Measurements from ENCODE around the gene EHF.
"Not testable (repeated sequence)": the region's sequence is repeated elsewhere in the genome, so short reads cannot be mapped to it uniquely, and the experiment has no call there.

Gene EHF

DNA sequence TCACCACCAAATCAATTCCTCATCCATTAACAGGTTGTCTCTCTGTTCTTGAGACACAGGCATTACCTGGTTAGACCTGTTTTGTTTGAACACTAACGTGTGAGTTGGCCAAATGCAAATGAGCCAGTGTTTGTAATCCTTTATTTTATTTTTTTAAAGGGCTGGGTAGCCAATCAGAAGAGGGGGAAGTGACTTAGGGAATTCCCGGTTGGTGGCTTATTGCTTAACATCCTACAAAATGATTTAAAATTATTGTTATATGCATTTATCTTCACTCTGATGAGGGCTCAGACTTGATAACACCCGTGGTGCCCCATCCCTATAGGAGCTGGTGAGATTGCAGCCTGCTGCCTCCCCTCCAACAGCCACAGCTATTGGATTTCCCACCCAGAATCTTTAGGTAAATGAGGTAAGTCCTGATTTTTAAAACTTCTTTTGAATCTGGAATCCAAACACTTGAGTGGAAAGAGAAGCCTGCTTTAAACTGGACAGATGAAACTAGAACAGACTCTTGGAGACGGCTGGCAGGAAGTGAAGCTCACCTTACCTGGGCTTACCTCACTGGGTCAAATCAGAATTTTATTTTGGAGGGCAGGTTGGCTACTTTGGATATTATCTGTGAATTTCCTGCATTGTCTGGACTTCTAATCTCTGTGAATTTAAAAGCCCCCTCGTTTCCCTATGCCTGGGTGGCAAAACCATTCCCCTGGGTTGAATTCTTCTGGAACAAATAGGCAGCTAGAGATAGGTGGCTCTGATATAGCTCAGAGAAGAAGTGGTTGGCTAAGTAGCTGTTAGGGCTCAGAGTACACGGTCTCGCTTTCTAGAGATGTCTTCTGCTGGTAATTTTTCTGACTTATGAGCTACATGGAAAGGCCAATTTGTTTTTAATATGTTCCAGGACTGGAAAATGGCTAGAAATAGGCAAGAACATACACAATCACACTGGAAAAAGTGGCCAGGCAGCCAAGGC is at the start of gene EHF:
Gene EHF, plus strand, starts transcription at position 274 of the 973 bp plus-strand sequence. CDS start 21,538 bp downstream, outside the sequence.
- DNase-seq (ENCODE audit: low read depth) = no peak

DNA sequence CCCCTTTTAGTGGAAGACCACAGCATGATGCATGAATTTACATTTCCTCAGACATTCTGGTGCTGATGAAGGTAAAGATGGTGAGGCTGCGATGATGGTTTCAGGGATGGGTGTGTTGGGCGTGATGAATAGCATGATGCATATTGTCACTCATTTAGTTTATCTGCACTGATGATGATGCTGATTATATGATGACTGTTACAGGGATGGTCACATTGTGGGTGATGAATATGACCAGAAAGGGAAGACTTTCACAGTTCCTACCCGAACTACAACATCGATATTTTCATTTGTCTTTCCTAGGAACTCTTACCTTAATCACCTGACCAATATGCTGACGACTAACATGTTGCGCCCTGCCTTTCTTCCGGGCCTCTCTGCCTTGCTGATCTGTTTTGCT is 47.4 kb upstream of the EHF start:
- DNase-seq (ENCODE audit: low read depth) = no peak

DNA sequence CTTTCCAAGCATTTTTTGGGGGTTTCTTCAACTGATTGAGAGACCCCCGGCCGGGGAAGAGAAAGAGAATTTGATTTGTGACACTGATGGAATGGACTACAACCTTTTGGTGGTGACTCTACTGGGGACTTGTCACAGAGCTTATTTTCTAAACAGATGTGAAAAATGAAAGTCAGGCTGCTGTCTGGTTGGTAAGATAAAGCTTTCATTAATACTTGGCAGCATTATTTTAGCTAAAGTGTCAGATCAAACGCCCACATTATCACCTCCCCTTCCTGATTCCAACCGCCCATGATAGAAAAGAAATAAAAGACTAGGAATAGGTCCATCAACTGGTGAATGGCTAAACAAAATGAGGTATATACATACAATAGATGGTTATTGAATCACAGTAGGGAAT is 45.6 kb upstream of the EHF start:
- no peak for DNase-seq (ENCODE audit: low read depth)

DNA sequence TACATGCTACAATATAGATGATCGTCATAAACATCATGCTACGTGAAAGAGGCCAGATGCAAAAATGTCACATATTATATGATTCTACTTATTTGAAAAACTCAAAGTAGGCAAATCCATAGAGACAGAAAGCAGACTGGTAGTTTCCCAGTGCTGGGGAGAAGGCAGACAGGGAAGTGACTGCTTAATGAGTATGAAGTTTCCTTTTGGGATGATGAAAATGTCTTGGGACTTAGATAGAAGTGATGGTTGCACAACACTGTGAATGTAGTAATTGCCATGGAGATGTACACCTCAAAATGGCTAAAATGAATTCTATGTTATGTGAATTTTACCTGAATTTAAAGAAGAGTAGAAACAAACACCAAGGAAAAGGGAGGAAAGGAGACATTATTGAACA is 45.2 kb upstream of the EHF start:
- DNase-seq (ENCODE audit: low read depth) = no peak

DNA sequence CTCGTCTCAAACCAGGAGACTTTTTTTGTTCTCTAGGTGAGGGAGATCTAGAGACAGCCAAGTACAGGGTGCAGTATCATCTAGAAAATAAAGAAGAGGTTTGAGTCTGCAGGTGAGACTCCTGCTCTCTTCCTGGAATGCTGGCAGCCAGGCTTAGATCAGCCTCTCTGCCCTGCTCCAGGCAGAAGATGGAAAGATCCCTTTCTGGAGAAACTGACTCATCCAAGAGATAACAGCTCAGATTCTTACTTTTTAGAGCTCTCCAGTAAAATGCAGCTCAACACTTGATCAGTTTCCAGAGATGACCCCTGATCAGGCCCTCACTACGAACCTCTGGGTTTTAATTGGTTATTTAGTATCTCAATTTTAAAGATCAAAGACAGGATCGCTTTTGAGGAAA is 44.6 kb upstream of the EHF start:
- no peak for DNase-seq (ENCODE audit: low read depth)

DNA sequence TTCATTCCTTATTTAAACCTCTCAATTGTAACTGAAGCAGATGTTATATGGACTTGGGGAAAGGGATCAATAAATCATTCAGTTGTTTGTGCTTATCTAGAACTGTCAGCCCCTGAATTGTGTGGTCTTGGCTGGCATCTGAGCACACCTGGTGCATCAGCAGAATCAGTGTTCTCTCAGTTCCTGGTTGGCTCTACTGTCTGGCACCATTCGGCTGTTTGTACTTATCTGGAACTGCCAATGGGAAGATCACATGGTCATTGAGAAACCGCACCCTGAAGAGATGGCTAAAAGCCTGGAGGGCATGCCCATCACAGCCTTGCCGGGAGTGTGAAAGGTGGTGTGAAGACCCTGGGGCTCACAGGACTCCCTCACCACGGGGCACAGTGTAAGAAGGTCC is 37.1 kb upstream of the EHF start:
- no peak for DNase-seq (ENCODE audit: low read depth)

DNA sequence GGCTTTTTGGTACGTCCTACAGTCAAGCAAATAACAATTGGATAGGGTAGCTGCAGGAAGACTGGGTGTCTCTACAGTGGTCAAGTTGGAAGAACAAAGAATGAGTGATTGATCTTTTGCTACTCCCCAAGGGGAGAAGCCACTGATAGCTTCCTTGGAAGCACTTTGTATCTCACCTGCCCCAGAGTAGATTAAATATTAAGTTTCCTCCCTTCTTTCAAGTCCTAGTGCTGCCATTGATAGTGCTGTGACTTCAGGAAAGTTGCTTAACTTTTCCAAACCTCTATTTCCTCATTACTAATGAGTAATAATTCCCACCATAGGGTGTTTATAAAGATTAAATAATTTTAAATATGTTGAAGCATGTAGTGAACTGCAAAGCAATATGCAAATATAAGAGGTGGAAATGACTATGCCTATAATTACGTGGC is 35.6 kb upstream of the EHF start:
- no peak for DNase-seq (ENCODE audit: low read depth)

DNA sequence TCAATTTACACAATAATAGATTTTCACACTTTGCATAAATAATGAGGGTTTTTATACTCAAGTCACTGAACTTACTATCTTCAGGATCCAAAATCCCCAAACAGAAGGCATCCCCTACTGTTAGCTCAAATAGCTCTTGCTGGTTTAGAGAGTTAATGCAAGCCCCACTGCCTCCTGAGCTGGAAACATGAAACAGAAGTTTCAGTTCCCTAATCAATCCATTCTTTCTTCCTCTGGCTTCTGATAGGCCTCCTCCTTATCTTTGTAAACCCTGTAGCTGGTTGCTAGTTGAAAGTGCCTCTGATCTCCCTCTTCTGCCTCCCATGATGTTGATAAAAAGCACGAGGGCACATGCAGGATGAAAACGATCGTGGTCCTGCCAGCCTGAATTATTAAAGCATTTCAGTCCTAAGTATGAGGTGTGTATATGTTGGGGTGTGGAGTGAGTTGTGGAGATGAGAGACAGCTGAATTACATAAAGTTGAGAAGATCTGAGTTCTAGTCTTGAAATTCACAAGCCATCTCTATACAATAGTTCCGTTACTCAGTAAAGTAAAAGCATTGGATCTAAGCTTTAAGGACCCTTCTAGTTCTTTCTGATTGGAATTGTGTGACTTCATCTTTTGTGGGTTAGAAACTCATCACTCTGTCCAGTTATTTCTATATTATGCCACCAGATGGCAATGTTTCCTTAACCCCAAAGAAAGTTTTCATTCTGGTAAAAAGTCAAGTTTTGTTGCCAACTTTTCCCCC is 35.0 kb upstream of the EHF start:
- DNase-seq (ENCODE audit: low read depth) = no peak

DNA sequence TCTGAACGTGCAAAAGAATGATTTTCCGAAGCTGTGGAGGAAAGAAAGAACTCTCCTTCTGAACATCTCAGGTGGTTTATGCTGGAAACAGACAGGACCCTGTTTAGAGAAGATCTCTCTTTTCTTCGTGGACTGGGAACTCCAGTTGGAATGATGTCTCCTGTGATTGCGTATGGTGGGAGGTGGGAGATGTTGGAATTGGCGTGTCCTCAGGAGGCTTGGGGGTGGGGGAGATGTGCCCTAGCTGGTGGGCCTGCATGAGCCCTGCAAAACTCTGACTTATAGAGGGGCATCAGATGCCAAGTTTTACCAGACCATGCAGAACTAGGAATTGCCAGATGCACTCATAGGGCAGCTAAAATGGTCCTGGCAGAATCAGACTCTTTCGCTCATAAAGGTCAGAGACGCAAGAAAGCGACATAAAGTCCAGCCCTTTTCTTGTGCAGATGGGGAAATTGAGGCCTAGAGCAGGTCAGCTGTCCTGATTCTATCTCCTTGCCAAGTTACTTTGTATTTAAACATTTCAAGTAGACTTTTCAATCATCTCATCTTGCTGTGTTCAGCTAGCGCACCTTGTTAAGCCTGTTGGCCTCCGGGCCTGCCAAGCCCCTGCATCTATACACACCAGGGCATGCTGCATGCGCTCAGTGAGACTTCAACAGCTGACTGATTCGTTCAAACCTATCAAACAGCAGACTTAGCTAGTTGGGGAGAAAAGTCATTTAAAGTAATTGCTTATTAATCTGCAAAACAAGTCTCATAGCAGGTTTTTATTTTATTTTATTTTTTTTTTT is 34.2 kb upstream of the EHF start:
- DNase-seq (ENCODE audit: low read depth) = no peak

DNA sequence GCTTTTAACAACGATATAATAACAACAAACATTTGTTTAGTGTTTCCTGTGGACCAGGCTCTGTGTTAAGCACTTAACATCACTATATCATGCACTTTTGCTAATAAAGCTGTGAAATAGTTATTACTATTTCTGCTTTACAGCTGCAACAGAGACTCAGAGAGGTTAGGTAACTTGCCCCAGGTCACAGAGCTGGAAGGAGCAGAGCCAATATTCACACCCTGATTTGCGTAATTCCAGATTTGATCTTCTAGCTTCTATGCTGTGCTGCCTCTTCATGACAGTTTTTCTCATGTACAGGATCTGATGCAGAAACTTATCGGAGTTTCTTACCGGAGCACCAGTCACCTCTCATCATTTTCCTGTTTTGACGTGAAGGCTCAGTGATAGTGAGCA is 33.6 kb upstream of the EHF start:
- no peak for DNase-seq (ENCODE audit: low read depth)

DNA sequence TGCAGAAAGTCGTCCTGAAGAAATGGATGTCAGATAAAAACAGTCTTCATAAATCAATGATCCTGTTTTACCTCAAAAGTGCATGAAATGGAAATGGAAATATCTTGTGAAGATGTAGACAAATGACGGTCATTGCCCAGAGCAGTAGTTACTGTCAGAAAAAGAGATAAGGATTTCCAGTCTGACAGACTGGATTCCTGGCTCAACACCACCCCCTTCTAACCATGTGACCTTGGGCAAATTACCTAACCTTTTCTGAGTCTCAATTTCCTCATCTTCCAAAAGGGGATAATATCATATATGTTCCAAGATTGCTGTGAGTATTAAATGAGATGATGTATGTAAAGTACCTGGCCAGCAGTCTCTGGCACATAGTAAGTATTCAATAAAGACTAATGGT is 32.9 kb upstream of the EHF start:
- DNase-seq (ENCODE audit: low read depth) = no peak

DNA sequence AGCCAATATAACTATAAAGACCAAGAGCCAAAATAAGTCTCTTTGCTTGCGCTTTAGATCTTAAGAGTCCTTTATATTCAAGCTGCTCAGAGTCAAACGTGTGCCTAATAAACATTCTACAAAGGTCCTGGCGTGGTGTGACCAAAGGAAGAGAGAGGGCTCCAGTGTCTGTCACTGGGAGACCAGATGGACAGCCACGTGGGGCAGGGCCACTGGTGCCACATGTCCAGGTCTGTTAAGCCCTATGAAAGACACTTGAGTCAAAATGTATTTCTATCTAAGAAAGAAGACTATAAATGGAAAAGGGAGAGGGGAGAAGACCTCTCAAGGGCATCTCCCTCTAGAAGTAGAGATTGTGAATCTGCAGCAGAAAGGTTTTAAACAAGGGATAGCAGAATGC is 32.2 kb upstream of the EHF start:
- no peak for DNase-seq (ENCODE audit: low read depth)

DNA sequence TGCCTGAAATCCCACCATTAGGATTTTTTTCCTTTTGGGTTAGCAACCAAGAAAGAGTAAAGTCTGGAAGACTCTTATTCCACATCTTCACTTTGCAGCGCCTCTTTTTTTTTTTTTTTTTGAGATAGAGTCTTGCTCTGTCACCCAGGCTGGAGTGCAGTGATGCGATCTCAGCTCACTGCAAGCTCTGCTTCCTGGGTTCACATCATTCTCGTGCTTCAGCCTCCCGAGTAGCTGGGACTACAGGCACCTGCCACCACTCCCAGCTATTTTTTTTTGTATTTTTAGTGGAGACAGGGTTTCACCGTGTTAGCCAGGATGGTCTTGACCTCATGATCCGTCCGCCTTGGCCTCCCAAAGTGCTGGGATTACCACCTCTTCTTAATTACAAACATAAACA is 31.7 kb upstream of the EHF start:
- not testable (repeated sequence) for DNase-seq (ENCODE audit: low read depth)

DNA sequence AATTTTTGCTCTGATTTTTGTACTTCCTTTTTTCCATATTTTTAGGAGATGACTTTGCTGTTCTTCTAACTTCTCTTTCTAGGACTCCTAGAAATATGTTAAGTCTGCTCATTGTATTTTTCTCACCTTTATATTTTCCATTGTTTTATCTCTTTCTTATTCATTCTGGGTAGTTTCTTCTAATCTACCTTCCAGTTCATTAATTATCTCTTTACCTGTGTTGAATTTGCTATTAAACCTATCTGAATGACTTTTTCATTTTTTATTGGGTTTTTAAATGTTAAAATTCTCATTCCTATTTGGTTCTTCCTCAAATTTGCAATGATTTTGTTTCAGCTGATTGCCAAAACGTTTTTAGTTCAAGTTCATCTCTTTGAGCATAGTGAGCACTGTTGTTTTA is 27.8 kb upstream of the EHF start:
- no peak for DNase-seq (ENCODE audit: low read depth)

DNA sequence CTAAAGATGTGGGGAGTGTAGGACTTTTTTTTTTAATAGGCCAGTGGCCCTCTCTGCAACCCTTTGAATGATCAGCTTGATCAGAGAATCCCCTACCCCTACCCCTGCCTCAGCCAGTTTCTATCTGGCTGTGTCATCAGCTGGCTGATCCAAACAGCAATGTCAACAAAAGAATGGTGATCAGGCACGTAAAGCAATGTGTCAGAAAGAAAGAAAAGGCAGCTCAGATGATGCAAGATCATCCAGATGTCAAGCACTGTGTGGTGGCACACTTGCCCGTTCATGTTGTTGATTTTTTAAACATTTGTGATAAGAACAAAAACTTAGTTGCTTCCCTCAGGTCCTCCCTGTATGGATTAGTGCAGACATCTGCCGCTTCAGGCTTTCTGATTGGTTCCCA is 26.3 kb upstream of the EHF start:
- DNase-seq (ENCODE audit: low read depth) = no peak

DNA sequence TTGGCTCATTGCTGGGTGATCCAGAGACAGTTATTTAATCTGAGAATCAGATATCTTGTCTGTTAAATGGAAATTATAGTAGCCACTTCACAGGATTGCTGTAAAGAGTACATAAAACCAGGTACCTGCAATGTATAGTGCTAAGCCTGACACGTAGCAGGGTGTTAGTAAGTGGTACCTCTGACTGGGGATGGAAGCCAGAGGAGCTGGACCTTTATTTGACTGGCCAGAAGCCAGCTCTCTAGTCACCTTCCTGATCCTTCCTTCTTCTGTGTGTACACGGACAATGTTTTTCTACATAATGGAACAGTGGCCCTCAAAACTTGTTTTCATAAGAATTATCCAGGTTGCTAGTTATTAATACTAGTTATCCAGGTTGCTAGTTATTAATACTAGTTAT is 25.5 kb upstream of the EHF start:
- no peak for DNase-seq (ENCODE audit: low read depth)

DNA sequence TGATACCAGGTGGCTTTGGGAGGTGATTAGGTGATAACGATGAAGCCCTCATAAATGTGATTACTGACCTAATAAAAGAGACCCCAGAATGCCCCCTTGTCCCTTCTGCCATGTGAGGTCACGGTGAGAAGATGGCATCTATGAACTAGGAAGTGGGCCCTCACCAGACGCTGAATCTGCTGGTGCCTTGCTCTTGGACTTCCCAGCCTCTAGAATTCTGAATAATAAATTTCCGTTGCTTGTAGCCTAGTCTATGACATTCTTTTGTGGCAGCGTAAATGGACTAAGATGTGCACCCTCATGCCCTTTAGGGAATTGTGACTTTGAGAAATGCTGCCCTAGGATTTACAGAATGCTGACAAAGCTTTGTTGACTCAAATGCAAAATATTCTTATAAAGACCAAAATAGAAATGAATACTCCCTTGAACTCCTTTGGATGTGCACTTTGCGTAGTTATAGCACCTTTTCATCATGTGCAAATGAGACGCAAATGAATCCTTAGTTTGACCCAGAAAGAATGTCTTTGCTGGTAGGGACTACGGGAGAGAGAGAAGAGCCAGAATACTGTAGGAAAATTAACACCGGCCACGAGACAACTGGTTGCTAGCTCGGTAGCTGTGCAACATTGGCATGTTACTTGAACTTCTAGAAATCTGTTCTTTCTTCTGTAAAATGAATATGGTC is 24.8 kb upstream of the EHF start:
- no peak for DNase-seq (ENCODE audit: low read depth)

DNA sequence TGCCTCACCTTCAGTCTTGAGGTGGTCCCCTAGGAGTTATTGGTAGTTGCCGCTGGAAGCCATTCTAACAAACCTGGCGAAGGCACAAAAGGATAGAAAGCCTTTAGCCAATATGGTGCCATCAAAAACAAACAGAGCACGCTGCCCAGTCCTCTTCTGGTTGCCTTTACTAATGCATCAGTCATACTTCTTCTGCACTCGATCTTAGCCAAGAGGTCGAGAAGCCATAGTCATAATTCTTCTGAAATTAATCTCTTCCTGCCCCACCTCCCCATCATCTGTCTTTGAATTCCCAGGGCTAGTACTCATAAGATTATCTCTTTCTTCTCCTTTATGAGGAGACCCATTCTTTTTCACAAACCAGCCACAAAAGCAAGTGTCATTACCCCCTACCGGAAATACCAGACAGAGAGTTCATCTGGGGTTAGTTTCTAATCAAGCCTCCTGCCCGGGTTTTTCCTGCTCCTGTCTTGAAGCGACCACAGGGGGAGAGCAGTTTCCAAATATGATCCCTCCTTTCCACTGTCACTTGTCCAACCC is 21.4 kb upstream of the EHF start:
- no peak for DNase-seq (ENCODE audit: low read depth)

DNA sequence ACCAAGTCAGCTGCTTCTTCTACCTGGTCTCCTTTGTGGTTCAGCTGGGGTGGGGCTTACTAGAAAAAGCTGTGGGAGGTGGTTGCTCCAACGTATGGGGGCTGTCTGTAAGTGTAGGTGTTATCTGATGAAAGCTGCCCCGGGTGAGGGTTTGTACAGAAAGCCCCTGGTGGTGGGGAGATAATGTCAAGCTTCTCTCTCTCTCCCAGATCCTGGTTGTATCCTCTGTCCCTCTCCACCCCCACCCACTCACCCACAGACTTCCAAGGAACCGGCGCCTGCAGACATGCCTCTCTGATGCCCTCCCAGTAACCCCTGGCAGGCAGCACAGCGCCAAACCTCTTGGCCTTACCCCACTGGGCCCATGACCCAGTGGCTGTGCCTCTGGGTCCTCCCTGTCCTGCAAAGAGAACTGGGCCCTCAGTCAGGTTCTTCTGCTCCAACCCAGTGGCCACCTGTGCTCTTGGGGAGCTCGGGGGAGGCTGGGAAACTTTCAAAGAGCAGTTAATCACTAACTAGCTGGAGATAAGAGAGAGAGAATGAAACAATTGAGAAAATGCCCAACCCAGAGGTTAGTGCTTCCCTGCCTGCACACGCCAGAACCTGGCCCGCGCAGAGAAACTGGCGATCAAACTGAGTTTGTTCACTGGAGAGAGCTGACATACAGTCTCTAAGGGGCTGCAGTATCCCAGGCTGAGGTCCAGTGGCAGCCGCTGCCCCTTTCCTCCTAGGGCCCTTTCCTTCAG is 20.4 kb upstream of the EHF start:
- DNase-seq (ENCODE audit: low read depth) = no peak

DNA sequence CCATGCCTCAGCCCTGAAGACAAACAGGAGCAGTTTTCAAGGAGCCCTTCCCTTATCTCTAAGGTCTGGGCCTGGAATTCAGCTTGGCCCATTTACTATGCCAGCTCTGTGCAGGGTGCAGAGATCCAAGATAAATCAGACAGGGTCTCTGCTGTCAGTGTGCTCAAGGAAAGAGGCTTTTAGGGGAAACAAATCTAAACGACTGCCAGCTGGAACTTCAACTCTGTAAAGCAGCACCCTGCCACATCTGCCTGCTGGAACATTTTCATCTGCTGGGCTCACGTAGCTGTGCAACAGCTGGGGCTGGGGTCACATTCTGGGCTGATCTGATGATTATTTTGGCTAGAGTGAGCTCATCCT is 19.8 kb upstream of the EHF start:
- DNase-seq (ENCODE audit: low read depth) = no peak

DNA sequence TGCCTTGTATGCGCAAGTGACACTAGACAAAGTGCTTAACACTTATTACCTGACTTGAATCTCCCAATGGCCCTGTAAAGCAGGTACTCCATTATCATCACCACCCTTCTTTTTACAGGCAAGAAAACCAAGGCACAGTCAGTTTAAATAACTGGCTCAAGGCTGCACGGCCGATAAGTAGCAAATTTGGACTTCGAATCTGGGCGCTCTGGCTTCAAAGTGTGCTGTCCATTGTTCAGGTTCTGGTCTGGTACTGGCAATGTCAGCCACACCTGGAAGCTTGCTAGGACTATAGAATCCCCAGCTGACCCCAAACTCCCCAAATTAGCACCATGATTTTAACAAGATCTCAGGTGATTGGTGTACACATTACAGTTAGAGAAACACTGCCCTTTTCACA is 19.3 kb upstream of the EHF start:
- no peak for DNase-seq (ENCODE audit: low read depth)

Measured in stimulated activated CD8-positive, alpha-beta memory T cell treated with anti-CD3 and anti-CD28 coated beads, Interleukin-7, amount 100 ng/mL, for 24 hours (primary cell).